Left kidney (tissue), 2 donors: Measurements from ENCODE around the gene ARID4B. TPM values are rescaled to one million over a fixed set of nuclear protein-coding genes. Genes with fewer than 3 reads are reported as not detected.
"Not testable (repeated sequence)": the region's sequence is repeated elsewhere in the genome, so short reads cannot be mapped to it uniquely, and the experiment has no call there.

Experiments
- DNase-seq: peaks from one replicate; pipeline ENCODE4 v3.0.0-alpha.2; 2013
- polyA plus RNA-seq: library from polyadenylated mRNA; unstranded; fragments of 120-200 nt; gene quantifications from one replicate; pipeline ENCODE4 v1.2.1, GENCODE V29; 2013; ENCODE audit not compliant: insufficient read length

Gene ARID4B
- polyA plus RNA-seq, 1 donor, result 65.6 TPM

DNA sequence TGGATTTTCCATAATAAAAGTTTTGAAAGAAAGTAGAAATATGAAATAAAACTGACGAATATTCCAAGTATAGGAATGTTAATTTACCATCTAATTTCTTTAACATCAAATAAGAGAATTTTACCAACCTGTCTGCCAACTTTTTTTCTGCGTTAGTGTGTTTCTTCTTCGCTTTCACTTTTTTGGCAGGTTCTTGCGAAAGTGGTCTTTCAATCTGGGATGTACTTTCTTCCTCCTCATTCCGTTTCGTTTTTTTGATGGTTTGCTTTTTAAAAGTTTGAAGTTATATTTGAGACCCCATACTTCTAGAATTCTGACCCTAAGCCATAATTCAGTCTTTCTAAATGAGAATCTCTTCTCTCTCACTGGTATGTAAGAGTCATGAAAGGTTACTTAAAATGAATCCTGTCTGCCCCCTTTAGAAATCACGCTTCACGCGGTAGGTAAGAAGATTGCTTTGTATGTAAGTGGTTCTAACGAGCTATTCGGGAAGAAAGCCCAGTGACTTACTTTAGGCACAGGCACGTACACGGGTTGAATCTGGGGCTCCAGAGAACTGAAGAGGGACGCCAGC, 167.5 kb downstream of the ARID4B start:
- peak; percentile 39 for DNase-seq

DNA sequence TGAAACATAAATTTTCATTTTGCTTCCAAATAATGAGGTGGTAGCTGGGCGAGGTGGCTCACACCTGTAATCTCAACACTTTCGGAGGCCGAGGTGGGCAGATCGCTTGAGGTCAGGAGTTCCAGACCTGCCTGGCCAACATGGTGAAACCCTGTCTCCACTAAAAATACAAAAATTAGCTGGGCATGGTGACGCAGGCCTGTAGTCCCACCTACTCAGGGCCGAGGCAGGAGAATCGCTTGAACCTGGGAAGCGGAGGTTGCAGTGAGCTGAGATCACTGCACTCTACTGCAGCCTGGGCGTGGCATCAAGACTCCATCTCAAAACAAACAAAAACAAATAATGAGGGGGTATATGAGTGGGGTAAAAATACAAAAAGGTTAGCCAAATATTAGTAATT, 168.0 kb downstream of the ARID4B start:
- DNase-seq, result not testable (repeated sequence)

DNA sequence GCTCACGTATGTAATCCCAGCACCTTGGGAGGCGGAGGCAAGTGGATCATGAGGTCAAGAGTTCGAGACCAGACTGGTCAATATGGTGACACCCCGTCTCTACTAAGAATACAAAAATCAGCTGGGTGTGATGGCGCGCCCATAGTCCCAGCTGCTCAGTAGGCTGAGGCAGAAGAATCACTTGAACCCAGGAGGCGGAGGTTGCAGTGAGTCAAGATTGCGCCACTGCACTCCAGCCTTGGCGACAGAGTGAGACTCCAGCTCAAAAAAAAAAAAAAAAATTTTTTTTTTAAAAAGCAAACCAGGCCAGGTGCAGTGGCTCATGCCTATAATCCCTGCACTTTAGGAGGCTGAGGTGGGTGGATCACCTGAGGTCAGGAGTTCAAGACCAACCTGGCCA, 168.7 kb downstream of the ARID4B start:
- DNase-seq, result not testable (repeated sequence)

DNA sequence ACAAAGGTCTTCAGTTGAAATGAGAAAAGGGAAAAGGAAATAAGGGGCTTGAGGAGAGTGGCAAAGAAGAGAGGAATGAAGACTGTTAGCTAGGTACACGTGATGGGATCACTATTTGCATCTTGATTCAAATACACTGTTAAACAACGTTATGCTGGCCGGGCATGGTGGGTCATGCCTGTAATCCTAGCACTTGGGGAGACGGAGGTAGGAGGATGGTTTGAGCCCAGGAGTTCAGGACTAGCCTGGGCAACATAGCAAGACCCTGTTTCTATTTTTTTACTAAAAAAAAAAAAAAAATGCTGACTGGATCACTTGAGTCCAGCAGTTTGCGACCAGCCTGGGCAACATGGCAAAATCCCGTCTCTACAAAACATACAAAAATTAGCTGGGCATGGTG, 169.3 kb downstream of the ARID4B start:
- DNase-seq, result no peak

DNA sequence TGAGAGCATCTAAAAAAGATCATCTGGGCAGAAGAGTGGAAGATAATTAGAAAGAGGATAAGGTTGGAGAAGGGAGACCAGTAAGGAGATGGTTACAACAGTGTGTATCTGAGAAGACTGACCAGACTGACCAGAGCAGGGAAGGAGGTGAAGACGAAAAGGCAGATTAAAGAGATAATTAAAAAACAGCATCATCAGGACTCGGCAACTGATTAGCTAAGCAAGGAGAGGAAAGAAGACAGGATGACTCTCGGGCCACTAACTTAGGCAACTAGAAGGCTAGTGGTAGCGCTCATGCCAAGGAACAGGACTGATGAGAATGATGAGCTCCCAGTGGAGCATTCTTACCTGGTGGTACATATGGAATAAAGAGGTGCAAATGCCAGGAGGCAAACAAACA, 170.8 kb downstream of the ARID4B start:
- DNase-seq, result no peak

DNA sequence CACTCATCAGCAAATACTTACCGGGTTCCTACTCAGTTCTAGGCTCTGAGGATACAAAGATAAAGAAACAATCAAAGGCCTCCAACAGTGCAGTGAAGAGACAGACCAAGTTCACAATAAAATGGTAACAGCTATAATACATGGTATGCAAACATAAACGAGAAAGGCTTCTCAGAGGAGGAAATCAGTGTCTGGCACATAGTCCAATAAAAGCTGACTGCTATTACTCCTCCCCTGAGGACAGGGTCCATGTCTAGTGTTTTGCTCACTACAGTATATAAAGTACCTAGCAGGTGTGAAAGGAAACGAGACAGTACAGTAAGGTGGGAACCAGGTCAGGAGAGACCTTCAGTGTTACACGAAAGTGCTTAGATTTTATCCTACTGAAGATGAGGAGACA, 171.2 kb downstream of the ARID4B start:
- no peak for DNase-seq

DNA sequence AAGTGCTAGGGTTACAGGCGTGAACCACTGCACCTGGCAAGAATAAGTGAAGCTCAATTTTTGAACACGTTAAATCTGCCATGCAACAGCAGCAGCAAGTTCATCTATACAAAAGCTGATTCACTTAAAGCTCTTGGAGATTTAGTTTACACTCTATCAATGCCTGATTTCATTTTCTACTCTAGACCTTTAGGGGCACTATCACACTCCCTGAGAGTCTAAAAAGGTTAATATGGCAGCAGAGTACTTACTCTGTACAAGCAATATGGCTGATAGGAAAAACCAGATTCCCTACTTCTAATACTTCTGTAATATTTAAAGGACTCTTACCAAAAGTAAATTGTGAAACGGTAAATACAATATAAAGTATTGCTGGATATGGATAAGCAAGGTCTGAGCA, 171.7 kb downstream of the ARID4B start:
- DNase-seq, result no peak

DNA sequence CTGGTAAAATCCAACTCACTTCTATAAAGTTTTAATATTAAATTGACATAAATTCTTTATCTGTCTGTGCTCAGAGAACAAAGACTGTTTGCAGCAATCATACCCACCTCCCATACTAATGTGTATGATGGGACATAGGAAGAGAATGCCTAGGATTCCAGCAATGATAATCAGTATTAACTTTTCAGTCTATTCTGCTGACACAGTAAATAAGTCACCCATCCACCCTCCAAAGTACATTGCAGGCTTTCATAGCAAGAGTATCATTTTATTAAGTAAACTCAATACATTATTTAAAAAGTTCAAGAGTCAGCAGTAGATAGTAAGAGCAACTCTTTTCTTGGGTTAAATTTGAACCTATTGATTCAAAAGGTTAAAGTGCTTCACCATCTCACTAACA, 175.7 kb downstream of the ARID4B start:
- DNase-seq, result no peak

DNA sequence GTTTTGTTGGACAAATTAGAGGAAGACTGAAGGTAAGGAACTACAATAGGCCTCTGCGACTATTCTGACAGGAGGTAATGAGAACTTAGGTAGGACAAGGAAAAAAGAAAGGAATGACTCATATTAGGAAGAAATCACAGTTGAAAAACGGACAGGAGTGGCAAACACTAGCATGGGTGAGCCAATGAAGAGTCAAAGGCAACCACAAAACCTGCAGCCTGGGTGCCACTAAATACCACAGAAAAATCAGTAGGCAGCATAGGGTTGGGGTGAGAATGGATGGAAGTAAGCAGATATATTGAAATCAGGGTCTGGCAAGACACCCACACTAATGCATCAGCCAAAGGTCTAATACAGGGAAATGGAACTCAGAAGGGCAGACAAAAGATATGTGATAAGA, 176.9 kb downstream of the ARID4B start:
- DNase-seq, result no peak

DNA sequence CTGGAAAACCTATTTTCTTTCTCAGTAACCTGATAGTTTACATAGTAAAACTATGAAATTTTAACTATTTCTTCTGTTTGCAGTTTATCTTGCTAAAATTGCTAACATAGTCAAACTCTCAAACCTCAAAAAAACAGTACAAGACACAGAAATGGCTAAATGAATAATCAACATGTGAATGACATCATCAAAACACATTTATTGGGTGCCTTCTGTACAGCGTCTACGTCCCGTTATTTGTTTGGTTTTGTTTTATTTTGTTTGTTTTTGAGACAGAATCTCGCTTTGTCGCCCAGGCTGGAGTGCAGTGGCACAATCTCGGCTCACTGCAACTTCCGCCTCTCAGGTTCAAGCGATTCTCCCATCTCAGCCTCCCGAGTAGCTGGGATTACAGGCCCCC, 178.2 kb downstream of the ARID4B start:
- no peak for DNase-seq

DNA sequence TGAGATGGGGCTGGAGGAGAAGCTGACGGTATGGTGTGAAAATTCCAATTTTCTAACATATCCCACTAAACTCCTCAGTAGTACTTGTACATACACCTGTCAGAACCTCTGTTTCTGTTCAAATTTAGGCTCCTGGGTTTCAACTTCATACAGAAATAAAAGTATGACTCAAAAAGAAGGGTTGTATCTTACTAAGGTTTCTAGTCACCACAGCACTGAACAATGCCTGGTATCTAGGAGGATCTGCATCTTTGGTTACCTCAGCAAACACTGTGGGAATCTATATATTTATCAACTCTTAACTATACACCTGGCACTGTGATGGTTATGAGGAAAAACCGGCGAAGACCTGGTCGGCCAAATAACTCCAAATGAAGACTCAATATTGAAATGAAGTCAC, 180.7 kb downstream of the ARID4B start:
- DNase-seq, result no peak

DNA sequence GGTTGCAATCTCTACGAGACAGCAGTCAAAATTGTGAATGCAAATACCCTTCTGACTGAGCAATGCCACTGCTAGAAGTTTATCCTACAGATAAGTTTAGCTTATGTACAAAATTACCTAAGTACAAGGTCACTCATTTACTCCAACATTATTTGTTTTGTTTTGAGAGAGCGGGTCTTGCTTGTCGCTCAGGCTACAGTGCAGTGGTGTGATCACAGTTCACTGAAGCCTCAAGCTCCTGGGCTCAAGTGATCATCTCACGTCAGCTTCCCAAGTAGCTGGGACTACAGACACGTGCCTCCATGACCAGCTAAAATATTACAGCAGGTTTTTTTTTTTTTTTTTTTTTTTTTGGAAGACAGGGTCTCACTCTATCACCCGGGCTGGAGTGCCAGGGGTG, 182.3 kb downstream of the ARID4B start:
- no peak for DNase-seq

DNA sequence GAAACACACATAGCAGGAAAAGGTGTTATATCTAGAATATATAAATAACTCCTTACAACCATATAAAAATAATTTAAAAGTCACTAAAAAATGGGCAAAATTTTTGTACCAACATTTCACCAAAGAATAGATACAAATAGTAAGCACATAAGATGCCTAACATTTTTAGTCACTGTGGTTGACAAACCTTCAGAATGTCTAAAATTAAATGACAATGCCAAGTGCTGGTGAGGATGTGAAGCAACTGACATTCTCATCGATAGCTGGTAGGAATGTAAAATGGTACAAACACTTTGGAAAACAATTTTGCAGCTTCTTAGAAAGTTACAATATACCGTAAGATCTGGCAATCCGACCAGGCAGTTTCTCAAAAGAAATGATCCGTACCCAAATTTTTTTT, 185.0 kb downstream of the ARID4B start:
- no peak for DNase-seq

DNA sequence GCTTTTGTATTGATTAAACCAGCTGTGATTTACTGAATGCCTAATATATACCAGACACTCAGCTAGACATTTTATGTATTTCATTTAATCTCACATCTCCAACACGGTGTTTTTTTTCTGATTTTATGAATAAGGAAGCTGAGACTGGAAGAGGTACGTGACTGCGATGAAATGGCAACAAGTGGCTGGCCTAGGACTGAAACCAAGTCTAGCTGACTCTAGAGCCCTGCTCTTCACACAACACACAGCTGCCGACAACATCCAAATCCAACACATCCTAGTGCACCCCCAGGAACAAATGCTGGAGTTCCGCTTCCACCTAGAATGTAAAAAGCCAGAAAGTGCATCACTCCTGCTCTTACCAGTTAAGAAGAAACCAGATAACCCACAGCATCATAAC, 188.7 kb downstream of the ARID4B start:
- DNase-seq, result no peak

DNA sequence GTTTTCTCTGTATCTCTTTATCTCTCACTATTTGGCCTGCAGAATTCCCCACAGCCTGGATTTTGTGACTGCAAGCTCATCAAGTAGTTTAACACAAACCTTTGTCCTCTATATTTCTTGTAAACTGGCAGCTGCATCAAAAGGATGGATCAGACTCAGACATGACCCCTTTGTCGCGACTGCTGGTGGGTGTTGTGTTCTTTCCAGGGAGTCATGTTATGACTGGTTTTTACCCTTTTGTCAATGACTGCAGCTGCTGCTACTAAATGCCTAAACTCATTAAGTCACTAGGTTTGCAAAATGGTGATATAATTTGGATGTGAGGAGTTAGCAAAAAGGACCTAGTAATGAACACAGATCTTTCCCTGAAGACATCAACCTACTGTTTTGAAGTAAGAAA, 189.2 kb downstream of the ARID4B start:
- no peak for DNase-seq

DNA sequence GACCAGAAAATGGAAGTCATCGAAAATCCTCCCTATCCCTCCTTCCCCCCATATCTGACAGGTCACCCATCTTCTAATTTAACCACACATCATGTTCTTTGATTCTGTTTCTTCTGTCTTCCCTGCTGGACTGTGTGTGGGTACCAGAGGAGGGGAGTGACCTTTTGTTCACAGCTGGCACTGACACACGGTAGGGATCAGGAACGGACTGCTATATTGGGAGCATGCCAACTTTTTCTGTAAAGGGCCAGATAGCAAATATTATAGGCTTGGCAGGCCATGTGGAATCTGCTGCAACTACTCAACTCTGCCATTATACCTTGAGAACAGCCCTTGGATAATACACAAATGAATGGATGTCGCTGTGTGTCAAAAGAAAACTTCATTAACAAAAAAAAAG, 191.9 kb downstream of the ARID4B start:
- no peak for DNase-seq

DNA sequence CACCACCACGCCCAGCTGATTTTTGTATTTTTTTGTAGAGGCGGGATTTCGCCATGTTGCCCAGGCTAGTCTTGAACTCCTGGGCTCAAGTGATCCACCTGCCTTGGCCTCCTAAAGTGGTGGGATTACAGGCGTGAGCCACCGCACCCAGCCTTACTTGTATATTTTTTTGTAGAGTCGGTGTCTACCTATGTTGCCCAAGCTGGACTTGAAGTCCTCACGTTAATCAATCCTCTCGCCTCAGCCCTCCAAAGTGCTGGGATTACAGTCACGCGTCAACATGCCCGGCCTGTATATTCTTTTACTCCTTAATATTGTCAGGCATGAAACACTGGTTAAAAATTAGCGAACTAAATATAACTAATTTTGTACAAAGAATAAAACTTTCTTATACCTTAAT, 193.8 kb downstream of the ARID4B start:
- DNase-seq, result no peak

DNA sequence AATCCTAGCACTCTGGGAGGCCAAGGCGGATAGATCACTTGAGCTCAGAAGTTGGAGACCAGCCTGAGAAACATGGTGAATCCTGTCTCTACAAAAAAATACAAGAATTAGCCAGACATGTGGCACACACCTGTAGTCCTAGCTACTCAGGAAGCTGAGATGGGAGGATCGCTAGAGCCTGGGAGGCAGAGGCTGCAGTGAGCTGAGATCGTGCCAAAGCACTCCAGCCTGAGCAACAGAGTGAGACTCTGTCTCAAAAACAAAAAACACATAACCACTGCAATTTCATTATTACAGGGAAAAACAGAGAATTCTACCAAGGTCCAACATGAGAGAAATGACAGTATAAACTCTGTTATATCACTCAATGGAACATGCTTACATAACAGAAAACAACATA, 194.9 kb downstream of the ARID4B start:
- DNase-seq, result no peak

DNA sequence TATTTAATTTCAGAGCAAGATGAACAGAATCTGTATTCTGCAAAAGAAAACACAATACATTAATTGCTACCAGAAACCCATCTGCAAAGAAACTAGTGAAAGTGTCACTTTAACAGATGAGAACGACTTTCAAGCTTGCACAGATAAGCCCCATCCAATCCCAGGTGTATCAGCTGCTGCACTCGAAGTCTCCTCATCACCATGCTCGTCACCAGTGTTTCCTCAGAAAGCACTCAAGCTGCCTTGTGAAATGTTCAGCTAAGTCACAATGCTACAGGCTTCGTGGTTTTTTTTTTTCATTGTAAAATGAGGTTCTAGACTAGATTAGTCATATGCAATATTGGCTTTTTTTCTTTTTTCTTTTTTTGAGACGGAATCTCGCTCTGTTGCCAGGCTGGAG, 196.0 kb downstream of the ARID4B start:
- no peak for DNase-seq

DNA sequence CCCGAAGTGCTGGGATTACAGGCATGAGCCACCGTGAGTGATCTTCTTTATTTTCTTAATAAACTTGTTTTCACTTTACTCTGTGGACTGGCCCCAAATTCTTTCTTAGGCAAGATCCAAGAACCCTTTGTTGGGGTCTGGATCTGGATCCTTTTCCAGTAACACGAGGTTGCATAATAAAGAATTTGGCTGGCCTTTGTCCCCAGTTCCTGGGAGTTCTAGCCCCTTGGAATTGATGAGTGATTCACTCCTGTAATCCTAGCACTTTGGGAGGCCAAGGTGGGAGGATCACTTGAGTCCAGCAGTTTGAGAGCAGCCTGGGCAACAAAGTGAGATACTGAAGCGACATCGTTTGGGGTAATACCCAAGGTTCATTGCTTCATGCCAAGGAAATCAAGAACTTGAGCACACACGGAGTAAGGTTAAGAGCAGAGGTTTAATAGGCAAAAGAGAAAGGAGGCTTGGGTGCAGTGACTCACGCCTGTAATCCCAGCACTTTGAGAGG, 197.2 kb downstream of the ARID4B start:
- no peak for DNase-seq

DNA sequence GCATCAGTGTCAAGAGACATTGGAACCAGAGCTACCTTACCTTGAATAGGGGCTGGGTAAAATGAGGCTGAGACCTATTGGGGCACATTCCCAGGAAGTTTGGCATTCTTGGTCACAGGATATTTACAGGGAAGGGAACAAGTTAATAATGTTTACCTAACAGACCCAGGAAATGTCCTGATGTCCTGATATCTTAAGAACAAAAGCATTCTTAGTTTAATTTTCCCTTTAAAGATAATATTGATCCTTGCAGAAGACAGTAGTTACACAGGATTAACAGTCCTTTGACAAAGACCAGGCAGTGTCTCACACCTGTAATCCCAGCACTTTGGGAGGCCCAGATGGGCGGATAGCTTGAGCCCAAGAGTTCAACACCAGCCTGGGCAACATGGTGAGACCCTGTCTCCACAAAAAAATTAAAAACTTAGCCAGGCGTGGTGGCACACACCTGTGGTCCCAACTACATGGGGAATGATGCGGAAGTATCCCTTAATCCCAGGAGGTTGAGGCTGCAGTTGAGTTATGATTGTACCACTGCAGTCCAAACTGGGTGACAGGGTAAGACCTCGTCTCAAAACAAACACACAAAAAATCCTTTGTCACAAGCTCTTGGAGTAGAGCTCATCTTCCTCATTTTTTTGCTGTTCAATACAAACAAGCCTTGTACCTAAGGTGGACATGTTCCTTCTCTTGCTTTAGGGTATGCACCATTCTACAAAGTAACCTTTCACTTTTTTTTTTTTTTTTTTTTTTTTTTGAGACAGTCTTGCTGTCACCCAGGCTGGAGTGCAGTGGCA, 198.0 kb downstream of the ARID4B start:
- DNase-seq, result no peak

DNA sequence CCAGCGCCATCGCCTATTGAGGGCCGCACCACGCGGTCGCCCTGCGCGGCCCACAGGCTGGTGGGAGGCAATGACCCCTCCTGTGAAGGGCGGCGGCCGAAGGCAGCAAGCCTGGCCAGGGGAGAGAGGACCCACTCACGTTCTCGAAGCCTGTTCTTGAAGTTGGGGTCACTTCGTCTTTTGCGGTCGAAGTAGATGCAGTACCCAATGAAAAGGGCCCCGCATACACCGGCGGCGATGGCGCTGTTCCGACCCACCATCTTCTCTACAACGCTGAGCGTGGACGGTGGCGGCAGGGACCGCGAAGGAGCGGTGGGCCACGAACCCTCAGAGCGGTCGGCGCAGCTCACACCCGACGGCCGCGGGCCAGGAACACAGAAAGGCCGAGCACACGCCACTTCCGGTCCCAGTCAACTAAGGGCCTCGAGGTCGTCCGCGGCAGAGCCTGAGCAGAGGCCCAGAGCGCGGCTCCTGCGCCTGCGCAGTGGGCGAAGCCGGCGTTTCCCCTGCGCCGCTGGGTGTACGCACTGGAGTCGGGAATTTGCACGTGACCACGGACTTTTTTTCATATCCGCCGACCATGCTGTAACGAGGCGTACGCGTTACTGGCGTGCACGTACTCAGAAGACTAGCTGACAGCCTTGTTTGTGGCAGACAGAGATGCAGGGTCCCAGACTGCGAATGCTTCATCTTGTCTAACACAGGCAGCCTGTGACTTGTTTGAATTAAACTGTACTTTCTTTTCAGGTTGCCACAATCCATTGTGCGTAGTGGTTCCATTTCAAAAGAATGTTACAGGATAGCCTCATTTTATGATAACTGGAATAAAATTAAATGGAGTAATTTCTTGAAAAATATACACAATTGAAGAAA, 199.3 kb downstream of the ARID4B start, which contains the start of gene TOMM20:
TSS of gene TOMM20 (minus strand) at position 382 of the 873 bp plus-strand sequence. CDS start at position 260, 122 bp downstream.
- DNase-seq, result peak; percentile 97
